Muscle layer of colon (tissue), 2 donors: Measurements from ENCODE around the gene NPAT.

Experiments
- H3K27ac ChIP-seq: one replicate; pipeline ENCODE4 v1.7.0; 2013; ENCODE audit warnings: low read depth, mild to moderate bottlenecking, low read length, moderate library complexity
- H3K27me3 ChIP-seq, 2 donors: one replicate each; pipeline ENCODE4 v1.7.0; 2013; ENCODE audit warnings: low read length in 2 of 2, mild to moderate bottlenecking in 2 of 2; ENCODE audit not compliant: insufficient read depth in 2 of 2, control insufficient read depth in 1 of 2
- H3K36me3 ChIP-seq: one replicate; pipeline ENCODE4 v1.7.0; 2013; ENCODE audit warnings: mild to moderate bottlenecking, low read length; ENCODE audit not compliant: insufficient read depth
- H3K4me1 ChIP-seq: one replicate; pipeline ENCODE4 v1.7.0; 2013; ENCODE audit warnings: mild to moderate bottlenecking, low read length; ENCODE audit not compliant: insufficient read depth
- H3K4me3 ChIP-seq, 2 donors: one replicate each; pipeline ENCODE4 v1.7.0; 2013; ENCODE audit warnings: low read length in 2 of 2, low read depth in 1 of 2, mild to moderate bottlenecking in 1 of 2, moderate library complexity in 1 of 2
- H3K9ac ChIP-seq: one replicate; pipeline ENCODE4 v1.7.0; 2013; ENCODE audit warnings: low read length
- H3K9me3 ChIP-seq: one replicate; pipeline ENCODE4 v1.7.0; 2013; ENCODE audit warnings: mild to moderate bottlenecking, low read length
- donor health status: abdominal sarcoma.
- donor health status: Adenocarcinoma of cecum.

The NPAT gene

GRCh38 chr11:108117746-108118371 is 104.6 kb downstream of the NPAT start:
- Histone ChIP-seq H3K36me3 (no peaks in the 10 kb centered on the region), H3K4me3 (no peak overlapping the region), H3K27ac (no peak overlapping the region), H3K4me1 (peaks cover 33% of the 10 kb centered on the region), H3K9me3 (no peaks in the 10 kb centered on the region), H3K27me3 (no peaks in the 10 kb centered on the region), H3K9ac (no peak overlapping the region)

- Histone ChIP-seq H3K9ac (peak overlapping the region; percentile 25), H3K9me3 (no peaks in the 10 kb centered on the region), H3K36me3 (no peaks in the 10 kb centered on the region), H3K27me3 (no peaks in the 10 kb centered on the region), H3K27ac (peak overlapping the region; percentile 29), H3K4me3 (no peak overlapping the region), H3K4me1 (peaks cover 19% of the 10 kb centered on the region)
These were observed 106.8 kb downstream of the NPAT start for GRCh38 chr11:108115500-108116140.

GRCh38 chr11:108112057-108112456 is 110.4 kb downstream of the NPAT start:
- H3K4me3 ChIP-seq, result no peak overlapping the region
- peaks cover 18% of the 10 kb centered on the region for H3K4me1 ChIP-seq
- no peak overlapping the region for H3K27ac ChIP-seq
- no peaks in the 10 kb centered on the region for H3K9me3 ChIP-seq
- H3K9ac ChIP-seq, result no peak overlapping the region
- no peaks in the 10 kb centered on the region for H3K27me3 ChIP-seq
- no peaks in the 10 kb centered on the region for H3K36me3 ChIP-seq

GRCh38 chr11:108111126-108111525 is 111.3 kb downstream of the NPAT start:
- no peak overlapping the region for H3K9ac ChIP-seq
- no peaks in the 10 kb centered on the region for H3K9me3 ChIP-seq
- H3K27me3 ChIP-seq, result no peaks in the 10 kb centered on the region
- no peaks in the 10 kb centered on the region for H3K36me3 ChIP-seq
- H3K27ac ChIP-seq, result no peak overlapping the region
- H3K4me1 ChIP-seq, result peaks cover 15% of the 10 kb centered on the region
- H3K4me3 ChIP-seq, result no peak overlapping the region
